Fibroblast of lung (primary cell): ENCODE data around the gene PRKACG.

ENCODE experiments used
- CTCF ChIP-seq, 2 donors: IDR thresholded peaks in 1 of 2; conservative IDR thresholded peaks in 1 of 2; 1 replicate in 1 of 2; 2 replicates in 1 of 2; pipeline ENCODE4 v1.5.1; 2011 to 2012; ENCODE audit warnings: low read length in 2 of 2, control low read depth in 1 of 2, inconsistent platforms in 1 of 2, low read depth in 1 of 2, mild to moderate bottlenecking in 1 of 2
- EZH2 ChIP-seq: IDR thresholded peaks from 2 replicates; pipeline ENCODE4 v1.5.1; 2012; ENCODE audit warnings: low read length, control low read depth, mild to moderate bottlenecking; ENCODE audit errors: missing control alignments

GRCh38 chr9:68996462-68996861 lies 17.5 kb downstream of the PRKACG start:
- TF ChIP-seq CTCF (conservative IDR thresholded peaks at IDR 0.05 in 1 of 2, IDR thresholded peaks at IDR 0.05 in 1 of 2; ENCODE audit: low read depth in 1 of 2, low read length in 2 of 2), result no peak
- TF ChIP-seq EZH2, result no peak
